Measurements from ENCODE around the gene PHF2.
A peak's percentile ranks its signal among the peaks of the same experiment; 100 is the strongest.
"Not testable (repeated sequence)": the region's sequence is repeated elsewhere in the genome, so short reads cannot be mapped to it uniquely, and the experiment has no call there.

PHF2 gene

GRCh38 chr9:93665637-93666438 is 89.5 kb downstream of the PHF2 start:
- DNase-seq (ENCODE audit: low read depth in 2 of 2), result no peak

- DNase-seq (ENCODE audit: low read depth in 2 of 2), result not testable (repeated sequence)
These were observed 90.0 kb downstream of the PHF2 start for GRCh38 chr9:93666439-93666784.

- no peak for DNase-seq (ENCODE audit: low read depth in 2 of 2)
These were observed 90.6 kb downstream of the PHF2 start for GRCh38 chr9:93667006-93667405.

- DNase-seq (ENCODE audit: low read depth in 2 of 2), result no peak
These were observed 91.2 kb downstream of the PHF2 start for GRCh38 chr9:93667627-93668026.

GRCh38 chr9:93668261-93668871 is 92.0 kb downstream of the PHF2 start:
- no peak for DNase-seq (ENCODE audit: low read depth in 2 of 2)

GRCh38 chr9:93669116-93669957 is 93.0 kb downstream of the PHF2 start:
- no peak for DNase-seq (ENCODE audit: low read depth in 2 of 2)

GRCh38 chr9:93669958-93670207 is 93.5 kb downstream of the PHF2 start:
- no peak for DNase-seq (ENCODE audit: low read depth in 2 of 2)

GRCh38 chr9:93670208-93671019 is 94.0 kb downstream of the PHF2 start:
- DNase-seq (ENCODE audit: low read depth in 2 of 2), result peak; percentile 3 to 6

GRCh38 chr9:93671020-93671338 is 94.6 kb downstream of the PHF2 start:
- no peak for DNase-seq (ENCODE audit: low read depth in 2 of 2)

- not testable (repeated sequence) for DNase-seq (ENCODE audit: low read depth in 2 of 2)
These were observed 96.1 kb downstream of the PHF2 start for GRCh38 chr9:93672330-93673020.

- DNase-seq (ENCODE audit: low read depth in 2 of 2), result no peak
These were observed 96.8 kb downstream of the PHF2 start for GRCh38 chr9:93673021-93673838.

- no peak for DNase-seq (ENCODE audit: low read depth in 2 of 2)
These were observed 97.5 kb downstream of the PHF2 start for GRCh38 chr9:93673839-93674334.

- no peak for DNase-seq (ENCODE audit: low read depth in 2 of 2)
These were observed 98.4 kb downstream of the PHF2 start for GRCh38 chr9:93674580-93675335.

- no peak for DNase-seq (ENCODE audit: low read depth in 2 of 2)
These were observed 99.2 kb downstream of the PHF2 start for GRCh38 chr9:93675336-93676150.

- no peak for DNase-seq (ENCODE audit: low read depth in 2 of 2)
These were observed 100.1 kb downstream of the PHF2 start for GRCh38 chr9:93676310-93677047.

GRCh38 chr9:93677048-93677571 is 100.7 kb downstream of the PHF2 start:
- DNase-seq (ENCODE audit: low read depth in 2 of 2), result no peak

- DNase-seq (ENCODE audit: low read depth in 2 of 2), result no peak
These were observed 101.3 kb downstream of the PHF2 start for GRCh38 chr9:93677641-93678136.

Data from fibroblast of skin of left quadriceps (primary cell).